UCSD-AML1 (cell line): ENCODE results near the gene TTC23.

ENCODE experiments used
- DNase-seq: peaks from one replicate; lab custom pipeline; 2025; ENCODE audit not compliant: unreplicated experiment; lab: John Stamatoyannopoulos, UW

The TTC23 gene

GRCh38 chr15:99140590-99140989 is 108.8 kb downstream of the TTC23 start:
- DNase-seq, result no peak

DNA sequence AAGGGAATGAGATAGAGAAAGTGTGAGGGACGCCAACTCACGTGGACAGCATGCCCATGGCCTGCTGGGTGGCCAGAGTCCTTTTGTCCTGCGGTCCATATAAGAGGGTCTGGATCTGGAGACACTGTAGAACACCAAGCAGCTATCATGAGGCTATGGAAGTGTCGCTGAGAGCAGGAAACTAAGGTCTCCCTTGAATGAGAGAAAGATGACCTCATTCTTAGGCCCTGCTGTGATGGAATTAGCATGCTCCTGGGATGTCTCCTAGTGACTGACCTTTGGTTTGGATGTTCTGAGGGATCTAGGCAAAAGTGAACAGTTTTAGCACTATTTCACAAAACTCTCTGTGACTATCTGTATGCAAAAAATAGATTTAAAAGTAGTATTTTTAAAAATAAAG is 110.1 kb downstream of the TTC23 start:
- no peak for DNase-seq

GRCh38 chr15:99138491-99138982 is 110.8 kb downstream of the TTC23 start:
- DNase-seq, result no peak

DNA sequence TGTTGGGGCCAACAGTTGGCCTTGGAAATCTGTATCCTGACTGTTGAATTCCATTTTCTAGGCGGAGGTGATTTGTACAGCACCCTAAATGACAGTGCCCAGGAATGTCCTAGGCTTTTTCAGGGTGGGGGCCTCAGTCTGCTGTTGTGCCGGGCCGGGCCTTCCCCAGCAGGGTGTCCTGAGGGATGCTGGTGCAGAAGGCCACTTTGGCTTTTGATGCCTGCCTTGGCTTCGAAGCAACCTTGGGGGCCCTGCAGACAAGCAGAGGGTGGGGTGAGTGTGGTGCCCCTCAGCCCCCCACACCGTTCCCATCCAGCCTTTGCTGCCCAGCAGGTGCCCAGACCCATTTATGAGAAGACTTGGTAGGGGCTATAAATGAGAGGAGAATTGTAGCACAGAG is 111.5 kb downstream of the TTC23 start:
- no peak for DNase-seq

GRCh38 chr15:99137111-99137546 is 112.3 kb downstream of the TTC23 start:
- DNase-seq, result no peak

- no peak for DNase-seq
Measured at GRCh38 chr15:99135194-99135593, 114.2 kb downstream of the TTC23 start.

DNA sequence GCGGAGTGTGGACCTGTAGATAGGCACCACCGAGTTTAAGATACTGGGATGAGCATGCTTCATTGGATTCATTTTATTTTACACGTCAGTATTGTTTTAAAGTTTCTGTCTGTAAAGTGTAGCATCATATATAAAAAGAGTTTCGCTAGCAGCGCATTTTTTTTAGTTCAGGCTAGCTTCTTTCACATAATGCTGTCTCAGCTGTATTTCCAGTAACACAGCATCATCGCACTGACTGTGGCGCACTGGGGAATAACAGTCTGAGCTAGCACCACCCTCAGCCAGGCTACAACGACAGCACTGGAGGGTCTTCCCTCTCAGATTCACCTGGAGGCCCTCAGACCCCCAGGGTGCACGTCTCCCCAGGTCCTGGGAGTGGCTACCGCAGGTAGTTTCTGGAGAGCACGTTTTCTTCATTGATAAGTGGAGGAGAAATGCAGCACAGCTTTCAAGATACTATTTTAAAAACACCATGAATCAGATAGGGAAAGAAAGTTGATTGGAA is 115.0 kb downstream of the TTC23 start:
- DNase-seq, result no peak

DNA sequence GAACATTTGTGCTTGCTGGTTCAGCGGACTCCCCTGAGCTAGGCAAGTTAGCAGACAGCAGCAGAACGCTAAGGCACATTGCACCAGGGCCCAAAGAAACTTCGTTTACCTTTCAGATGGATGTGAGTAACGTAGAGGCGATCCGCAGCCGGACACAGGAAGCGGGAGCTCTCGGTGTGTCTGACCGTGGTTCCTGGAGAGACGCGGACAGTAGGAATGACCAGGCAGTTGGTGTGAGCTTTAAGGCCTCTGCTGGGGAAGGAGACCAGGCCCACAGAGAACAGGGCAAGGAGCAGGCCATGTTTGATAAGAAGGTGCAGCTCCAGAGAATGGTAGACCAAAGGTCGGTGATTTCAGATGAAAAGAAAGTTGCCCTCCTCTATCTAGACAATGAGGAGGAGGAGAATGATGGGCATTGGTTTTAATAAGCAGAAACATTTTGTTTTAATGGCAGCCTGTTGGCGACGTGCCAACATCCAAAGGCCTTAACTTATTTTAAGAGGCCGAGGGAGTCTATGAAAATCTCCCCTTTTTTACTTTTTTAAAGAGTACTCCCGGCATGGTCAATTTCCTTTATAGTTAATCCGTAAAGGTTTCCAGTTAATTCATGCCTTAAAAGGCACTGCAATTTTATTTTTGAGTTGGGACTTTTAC is 116.6 kb downstream of the TTC23 start:
- no peak for DNase-seq

GRCh38 chr15:99132122-99132521 is 117.3 kb downstream of the TTC23 start:
- no peak for DNase-seq

DNA sequence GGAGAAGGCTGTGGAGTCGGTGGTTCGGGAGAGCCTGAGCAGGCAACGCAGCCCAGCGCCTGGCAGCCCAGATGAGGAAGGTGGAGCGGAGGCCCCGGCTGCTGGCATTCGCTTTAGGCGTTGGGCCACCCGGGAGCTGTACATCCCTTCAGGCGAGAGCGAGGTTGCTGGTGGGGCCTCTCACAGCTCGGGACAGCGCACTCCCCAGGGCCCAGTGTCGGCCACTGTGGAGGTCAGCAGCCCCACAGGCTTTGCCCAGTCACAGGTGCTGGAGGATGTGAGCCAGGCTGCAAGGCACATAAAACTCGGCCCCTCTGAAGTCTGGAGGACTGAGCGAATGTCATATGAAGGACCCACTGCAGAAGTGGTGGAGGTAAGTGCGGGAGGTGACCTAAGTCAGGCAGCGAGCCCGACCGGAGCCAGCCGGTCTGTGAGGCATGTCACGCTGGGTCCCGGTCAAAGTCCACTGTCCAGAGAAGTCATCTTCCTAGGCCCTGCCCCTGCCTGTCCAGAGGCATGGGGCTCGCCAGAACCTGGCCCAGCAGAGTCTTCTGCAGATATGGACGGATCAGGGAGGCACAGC is 117.8 kb downstream of the TTC23 start:
- no peak for DNase-seq

DNA sequence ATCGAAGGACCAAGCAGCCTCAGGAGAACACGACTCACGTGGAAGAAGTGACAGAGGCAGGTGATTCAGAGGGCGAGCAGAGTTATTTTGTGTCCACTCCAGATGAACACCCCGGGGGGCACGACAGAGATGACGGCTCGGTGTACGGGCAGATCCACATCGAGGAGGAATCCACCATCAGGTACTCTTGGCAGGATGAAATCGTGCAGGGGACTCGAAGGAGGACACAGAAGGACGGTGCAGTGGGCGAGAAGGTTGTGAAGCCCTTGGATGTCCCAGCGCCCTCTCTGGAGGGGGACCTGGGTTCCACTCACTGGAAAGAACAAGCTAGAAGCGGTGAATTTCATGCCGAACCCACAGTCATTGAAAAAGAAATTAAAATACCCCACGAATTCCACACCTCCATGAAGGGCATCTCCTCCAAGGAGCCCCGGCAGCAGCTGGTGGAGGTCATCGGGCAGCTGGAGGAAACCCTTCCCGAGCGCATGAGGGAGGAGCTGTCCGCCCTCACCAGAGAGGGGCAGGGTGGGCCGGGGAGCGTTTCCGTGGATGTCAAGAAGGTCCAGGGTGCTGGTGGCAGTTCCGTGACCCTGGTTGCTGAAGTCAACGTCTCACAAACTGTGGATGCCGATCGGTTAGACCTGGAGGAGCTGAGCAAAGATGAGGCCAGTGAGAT is 118.5 kb downstream of the TTC23 start:
- DNase-seq, result no peak

- DNase-seq, result no peak
Measured at GRCh38 chr15:99130314-99130713, 119.1 kb downstream of the TTC23 start.

DNA sequence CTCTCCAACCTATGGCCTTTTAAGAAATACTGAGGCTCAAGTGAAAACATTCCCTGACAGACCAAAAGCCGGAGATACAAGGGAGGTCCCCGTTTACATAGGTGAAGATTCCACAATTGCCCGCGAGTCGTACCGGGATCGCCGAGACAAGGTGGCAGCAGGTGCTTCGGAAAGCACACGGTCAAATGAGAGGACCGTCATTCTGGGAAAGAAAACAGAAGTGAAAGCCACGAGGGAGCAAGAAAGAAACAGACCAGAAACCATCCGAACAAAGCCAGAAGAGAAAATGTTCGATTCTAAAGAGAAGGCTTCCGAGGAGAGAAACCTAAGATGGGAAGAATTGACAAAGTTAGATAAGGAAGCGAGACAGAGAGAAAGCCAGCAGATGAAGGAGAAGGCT is 119.7 kb downstream of the TTC23 start:
- DNase-seq, result no peak

DNA sequence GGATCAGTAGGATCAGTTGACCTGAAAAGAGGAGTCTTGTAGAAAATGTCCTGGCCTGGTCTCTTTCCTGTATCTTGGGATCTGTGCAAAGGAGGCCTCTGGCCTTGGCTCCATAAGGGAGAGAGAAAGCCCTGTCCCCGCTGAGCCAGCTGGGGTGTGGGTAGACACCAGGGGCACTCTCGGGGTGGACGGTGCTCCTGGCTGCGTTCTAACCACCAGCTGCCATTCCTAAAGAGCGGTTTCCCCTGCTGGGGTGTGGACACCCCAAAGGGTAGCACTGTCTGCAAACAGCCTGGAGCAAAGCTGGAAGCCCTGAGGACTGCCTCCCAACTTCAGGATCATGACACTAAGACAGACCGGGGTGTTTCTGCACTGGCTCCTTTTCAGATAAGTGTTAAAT is 121.0 kb downstream of the TTC23 start:
- no peak for DNase-seq

DNA sequence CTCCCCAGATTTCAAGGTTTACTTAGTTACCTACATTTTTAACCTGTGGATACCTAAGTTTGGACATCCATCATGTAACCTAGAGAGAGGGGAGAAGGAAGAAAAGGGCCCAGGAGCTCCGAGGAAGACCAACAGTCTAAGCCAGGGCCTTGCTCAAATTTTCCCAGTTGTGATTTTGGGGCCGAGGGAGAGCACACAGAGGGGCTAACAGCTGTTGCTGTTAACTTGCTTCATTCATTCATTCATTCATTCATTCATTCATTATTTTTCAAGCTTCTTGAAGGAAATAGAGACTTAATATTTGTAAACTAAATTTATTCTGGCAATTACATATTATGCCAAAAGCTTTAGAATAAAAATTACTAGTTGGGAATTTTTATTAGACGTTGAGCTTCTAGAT is 121.6 kb downstream of the TTC23 start:
- DNase-seq, result no peak

DNA sequence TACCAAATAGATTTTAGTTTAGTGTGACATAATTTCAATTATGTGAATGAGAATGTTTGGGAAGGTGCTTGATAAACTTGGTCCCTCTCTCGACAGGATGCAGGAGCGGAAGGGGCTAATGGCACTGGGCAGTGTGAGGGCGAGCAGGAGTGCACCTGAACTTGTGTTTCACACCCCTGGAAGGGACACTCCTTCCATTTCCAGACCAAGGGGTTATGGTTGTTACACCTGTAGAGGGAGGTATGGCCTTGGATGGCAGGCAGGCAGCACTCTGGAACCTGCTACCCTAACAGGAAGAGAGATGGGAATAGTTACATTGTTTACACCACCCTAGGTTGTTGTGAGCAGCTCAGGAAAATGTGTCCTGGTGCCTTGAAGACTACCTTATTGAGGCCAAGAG is 122.5 kb downstream of the TTC23 start:
- DNase-seq, result no peak

- DNase-seq, result no peak
Measured at GRCh38 chr15:99126131-99126588, 123.2 kb downstream of the TTC23 start.

GRCh38 chr15:99125061-99125891 is 124.1 kb downstream of the TTC23 start:
- no peak for DNase-seq

- DNase-seq, result no peak
Measured at GRCh38 chr15:99124641-99125040, 124.7 kb downstream of the TTC23 start.

DNA sequence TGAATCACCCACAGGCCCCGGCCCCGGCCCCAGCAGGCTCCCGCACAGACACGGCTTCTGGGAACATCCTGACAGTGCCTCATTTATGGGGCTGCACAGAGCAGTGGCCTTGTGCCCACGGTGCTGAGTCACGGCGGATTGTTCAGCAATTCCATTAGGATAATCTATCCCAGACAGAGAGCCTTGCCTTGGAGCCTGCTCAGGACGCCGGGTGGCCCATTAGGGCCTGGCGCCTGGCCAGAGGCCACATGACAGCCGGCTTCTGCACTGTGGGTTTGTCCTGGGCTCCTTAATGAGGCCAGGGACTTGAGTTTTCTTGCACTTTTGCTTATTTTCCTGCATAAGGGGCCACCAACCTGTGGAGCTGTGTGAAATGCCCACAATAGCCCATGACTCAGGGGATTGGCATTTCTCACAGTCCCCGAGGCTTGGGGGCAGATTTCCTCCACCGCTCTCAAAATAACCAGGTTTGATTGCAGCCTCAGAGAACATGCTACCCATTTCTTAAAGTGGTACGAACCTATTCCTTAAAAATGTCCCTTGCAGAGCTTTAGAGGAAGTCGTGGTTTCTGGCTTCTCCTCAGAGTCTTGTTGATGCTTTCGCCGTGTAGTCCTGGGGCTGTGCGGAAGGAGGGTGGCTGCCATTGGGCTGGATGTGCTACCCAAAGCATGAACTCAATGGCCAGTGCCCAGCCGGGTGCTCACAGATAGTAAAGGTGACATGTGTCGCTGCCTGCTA is 125.5 kb downstream of the TTC23 start:
- DNase-seq, result peak; percentile 43
